VCaP (cell line): ENCODE results near the gene FRAS1.

Experiments
- H3K27ac ChIP-seq: fragments of 450-650 bp; 2 replicates; pipeline ENCODE4 v1.5.1; 2017
- CTCF ChIP-seq: fragments of 450-650 bp; conservative IDR thresholded peaks from 2 replicates; pipeline ENCODE4 v1.5.1; 2017; ENCODE audit warnings: mild to moderate bottlenecking, moderate library complexity

The FRAS1 gene

GRCh38 chr4:78309352-78309751 lies 252.2 kb downstream of the FRAS1 start:
- no peak for TF ChIP-seq CTCF
- no peak overlapping the region for H3K27ac ChIP-seq

DNA sequence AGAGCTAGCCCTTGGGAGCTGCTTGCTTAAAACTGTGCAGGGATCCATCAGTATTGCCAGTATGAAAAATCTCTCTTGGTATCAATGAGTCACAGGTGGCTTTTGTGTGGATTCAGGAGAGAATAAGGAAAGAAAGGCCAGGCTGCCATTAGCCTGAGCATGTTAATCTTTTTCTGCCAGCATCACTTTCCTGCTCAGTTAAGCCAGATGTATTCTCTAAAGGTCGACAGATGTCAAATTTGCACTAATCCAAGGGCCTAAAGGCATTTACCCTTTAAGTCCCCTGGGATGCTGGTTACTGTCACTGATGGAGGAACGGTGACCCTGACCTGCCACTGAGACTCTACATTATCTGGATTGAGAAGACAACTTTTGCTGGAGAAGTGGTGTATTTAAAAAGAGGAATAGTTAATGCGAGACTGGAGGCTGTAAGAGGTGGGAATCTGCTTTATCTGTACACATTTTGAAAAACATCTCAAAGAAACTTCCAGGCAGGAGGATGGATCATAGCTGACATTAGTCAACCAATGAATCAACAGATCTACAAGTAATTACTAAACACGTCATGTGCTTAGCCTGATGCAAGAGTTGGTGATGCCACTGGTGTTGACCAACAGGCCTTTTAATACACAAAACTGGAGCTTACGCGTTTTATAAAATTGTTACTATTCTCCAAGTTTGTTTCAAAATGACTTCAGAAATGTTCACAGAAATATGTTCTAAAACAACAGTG lies 253.1 kb downstream of the FRAS1 start:
- no peak for TF ChIP-seq CTCF
- H3K27ac ChIP-seq = no peak overlapping the region

DNA sequence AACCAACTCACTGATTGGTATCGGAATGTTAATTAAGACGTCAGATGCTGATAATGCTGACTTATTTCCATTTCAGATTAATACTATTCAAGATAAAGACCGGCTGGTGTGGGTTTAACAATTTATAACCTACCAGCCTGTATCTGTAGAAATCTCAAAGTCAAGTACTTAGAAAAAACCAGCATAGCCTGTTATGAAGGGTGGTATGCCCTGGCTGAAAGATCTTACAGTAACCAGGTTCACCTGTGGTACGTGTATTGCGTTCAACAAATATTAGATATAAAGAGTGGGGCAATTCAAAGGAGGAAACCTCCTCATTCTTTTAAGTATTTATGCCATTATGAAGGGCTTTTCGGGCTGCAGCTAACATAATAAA lies 253.6 kb downstream of the FRAS1 start:
- TF ChIP-seq CTCF = no peak
- no peak overlapping the region for H3K27ac ChIP-seq

DNA sequence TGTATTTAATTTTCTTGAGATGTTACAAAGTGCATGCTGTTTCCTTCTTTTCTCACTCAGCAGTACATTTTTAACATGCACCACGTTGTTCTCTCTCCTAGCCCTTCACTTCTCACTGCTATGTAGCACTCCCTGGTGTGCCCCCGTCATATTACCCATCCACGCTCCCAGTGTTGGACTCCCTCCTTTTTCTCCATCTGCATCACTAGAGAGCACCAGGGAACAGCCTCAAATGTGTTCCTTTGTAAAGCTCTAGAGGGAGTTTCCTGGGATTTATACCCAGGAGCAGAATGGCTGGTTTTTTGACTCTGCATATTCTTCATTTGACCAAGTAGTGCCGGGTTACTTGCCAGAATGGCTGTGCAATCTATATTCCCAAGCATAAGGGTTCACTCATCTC lies 254.2 kb downstream of the FRAS1 start:
- H3K27ac ChIP-seq = no peak overlapping the region
- TF ChIP-seq CTCF = no peak; the same call in 1 of the 2 replicates

GRCh38 chr4:78312989-78313753 lies 256.0 kb downstream of the FRAS1 start:
- H3K27ac ChIP-seq = no peak overlapping the region
- TF ChIP-seq CTCF = no peak

DNA sequence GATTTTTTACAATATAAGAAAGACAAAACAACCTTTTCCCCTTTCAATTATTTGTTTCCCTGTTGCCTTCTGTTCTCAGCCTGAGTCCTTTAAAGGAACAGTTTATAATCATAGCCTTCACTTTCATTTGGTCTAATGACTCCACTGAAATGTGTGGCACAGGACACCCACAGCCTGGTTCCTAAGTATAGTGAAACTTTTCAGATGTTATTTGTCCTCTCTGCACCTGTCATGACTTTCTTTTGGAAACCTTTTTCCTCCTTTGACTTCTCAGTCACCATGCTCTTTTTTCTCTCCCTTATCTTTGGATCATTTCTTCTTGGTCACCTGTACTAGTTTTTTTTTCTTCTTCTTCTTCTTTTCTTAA lies 256.6 kb downstream of the FRAS1 start:
- H3K27ac ChIP-seq = no peak overlapping the region
- TF ChIP-seq CTCF = no peak

DNA sequence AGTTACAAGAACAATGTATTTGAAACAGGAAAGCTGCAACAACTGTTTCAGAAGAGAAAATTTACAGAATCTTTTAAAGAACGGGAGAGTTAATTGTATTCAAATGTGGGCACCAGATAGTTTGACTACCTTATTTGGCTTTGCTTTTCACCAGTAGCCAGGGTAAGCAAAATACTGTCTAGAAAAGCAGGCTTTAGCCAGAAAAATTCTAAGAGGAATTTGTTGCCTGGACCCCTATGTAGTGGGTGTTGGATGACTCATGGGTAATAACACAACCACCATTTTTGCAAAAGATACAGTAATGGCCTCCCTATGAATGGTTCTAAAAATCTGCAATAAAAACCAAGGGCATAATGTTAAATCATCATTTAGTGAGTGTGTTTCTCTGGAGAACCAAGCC lies 261.0 kb downstream of the FRAS1 start:
- H3K27ac ChIP-seq = no peak overlapping the region
- no peak for TF ChIP-seq CTCF
